ENCODE data around the gene LDLRAP1. TPM values are rescaled to one million over a fixed set of nuclear protein-coding genes. Genes with fewer than 3 reads are reported as not detected.
"Not testable (repeated sequence)": the region's sequence is repeated elsewhere in the genome, so short reads cannot be mapped to it uniquely, and the experiment has no call there.

The LDLRAP1 gene
- total and polyA plus RNA-seq, 7 experiments from 2014 or later = 28.1 to 853 (median 301) TPM

GRCh38 chr1:25603779-25604538 is 60.6 kb downstream of the LDLRAP1 start:
- intact Hi-C loops (cut with micrococcal nuclease); H3K27me3 ChIP-seq (ENCODE audit: control insufficient read depth in 2 of 2, insufficient read depth in 2 of 2, low read length in 2 of 2); H3K36me3 Mint-ChIP-seq; H3K4me1 ChIP-seq (ENCODE audit: control insufficient read depth in 2 of 2, insufficient read depth in 2 of 2, low read length in 2 of 2); H3K4me3 ChIP-seq (ENCODE audit: low read length); ATAC-seq; H3K27ac ChIP-seq (ENCODE audit: low read depth, low read length); H3K4me1 Mint-ChIP-seq; H3K27ac Mint-ChIP-seq; H3K9me3 ChIP-seq (ENCODE audit: control insufficient read depth in 2 of 3, low read length in 3 of 3); H3K4me3 Mint-ChIP-seq; POLR2A ChIA-PET; H3K36me3 ChIP-seq (ENCODE audit: control insufficient read depth in 2 of 3, insufficient read depth in 3 of 3, low read length in 3 of 3); CTCF ChIA-PET; DNase-seq; H3K9me3 Mint-ChIP-seq: not testable (repeated sequence)
- peaks cover 0 to 58% (median 0%) of the 10 kb centered on the region in 5 donors for H3K27me3 Mint-ChIP-seq

DNA sequence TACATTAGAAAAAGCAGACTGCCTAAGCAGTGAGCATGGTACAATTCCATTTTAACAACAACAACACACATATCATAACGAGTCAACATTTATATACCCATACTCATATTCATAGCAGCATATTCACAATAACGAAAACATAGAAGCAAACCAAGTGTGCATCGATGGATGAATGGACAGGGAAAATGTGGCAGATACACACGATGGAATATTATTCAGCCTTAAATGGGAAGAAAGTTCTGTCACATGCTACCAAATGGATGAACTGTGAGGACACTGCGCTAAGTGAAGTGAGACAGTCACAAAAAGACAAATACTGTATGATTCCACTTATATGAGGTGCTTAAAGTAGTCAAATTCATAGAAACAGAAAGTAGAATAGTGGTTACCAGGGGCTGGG is 63.7 kb downstream of the LDLRAP1 start:
- no peak overlapping the region for H3K27ac ChIP-seq (ENCODE audit: low read depth, low read length)
- intact Hi-C loops (cut with micrococcal nuclease) = loop anchor here in 1 of 2 donors (5.0 kb wide), 2 partner anchors 65 to 105 kb away; partner anchors contain the start of gene LDLRAP1
- no peaks in the 10 kb centered on the region for H3K36me3 ChIP-seq (ENCODE audit: control insufficient read depth in 2 of 3, insufficient read depth in 3 of 3, low read length in 3 of 3)
- DNase-seq (no peak), ATAC-seq (no peak)
- Mint-ChIP-seq H3K36me3 (no peaks in the 10 kb centered on the region), H3K4me3 (peak overlapping the region in 4 of 10 donors; percentile 2 to 59 (median 6)), H3K27me3 (peaks cover 0 to 67% (median 0%) of the 10 kb centered on the region in 5 donors), H3K27ac (peak overlapping the region in 1 of 9 donors; percentile 8), H3K9me3 (no peaks in the 10 kb centered on the region), H3K4me1 (peaks cover 7 to 27% (median 21%) of the 10 kb centered on the region in 7 donors)
- CTCF ChIA-PET = interaction anchor here (1.9 to 7.2 kb wide), 3 partner anchors 12 to 203 kb away, joined by 5 to 106 read pairs (median 32); partner anchors contain the start of gene SELENON
- H3K27me3 ChIP-seq (ENCODE audit: control insufficient read depth in 2 of 2, insufficient read depth in 2 of 2, low read length in 2 of 2) = peaks cover 0 to 6% of the 10 kb centered on the region in 2 donors
- H3K4me3 ChIP-seq (ENCODE audit: low read length) = no peak overlapping the region
- POLR2A ChIA-PET = no interaction called here
- H3K9me3 ChIP-seq (ENCODE audit: control insufficient read depth in 2 of 3, low read length in 3 of 3) = no peaks in the 10 kb centered on the region
- peaks cover 0 to 4% of the 10 kb centered on the region in 2 donors for H3K4me1 ChIP-seq (ENCODE audit: control insufficient read depth in 2 of 2, insufficient read depth in 2 of 2, low read length in 2 of 2)

DNA sequence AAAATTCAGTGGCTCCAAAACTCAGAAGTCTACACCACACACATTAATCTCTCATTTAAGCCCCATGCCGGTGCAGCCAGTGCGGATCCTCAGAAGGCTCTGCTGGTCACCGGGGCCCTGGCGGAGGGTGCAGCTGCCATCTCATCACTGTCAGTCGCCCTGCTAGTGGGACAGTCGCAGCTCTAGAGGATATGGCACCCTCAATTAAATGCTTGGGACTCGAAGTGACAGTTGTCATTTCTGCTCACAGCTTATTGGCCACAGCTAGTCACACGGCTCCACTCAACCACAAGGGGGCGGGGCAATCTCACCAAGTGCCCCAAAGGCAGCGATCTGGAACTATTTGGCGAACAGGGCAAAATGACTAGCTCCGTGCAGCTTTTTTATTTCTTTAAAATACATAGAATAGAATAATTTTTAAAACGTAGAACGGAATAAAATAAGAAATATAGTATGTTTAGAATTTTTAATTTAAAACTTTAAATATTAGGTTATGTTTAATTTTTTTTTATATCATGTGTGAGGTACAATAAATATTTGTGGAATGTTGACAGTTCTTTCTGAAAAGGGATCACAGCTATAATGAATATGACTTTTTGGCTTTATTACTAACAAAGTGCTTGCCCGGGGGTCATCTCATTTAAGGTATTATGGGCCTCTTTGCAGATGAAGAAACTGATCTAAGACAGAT is 65.2 kb downstream of the LDLRAP1 start:
- Histone ChIP-seq H3K27ac (ENCODE audit: low read depth, low read length) (peak overlapping the region; percentile 9), H3K4me1 (ENCODE audit: control insufficient read depth in 2 of 2, insufficient read depth in 2 of 2, low read length in 2 of 2) (peaks cover 0 to 4% of the 10 kb centered on the region in 2 donors), H3K9me3 (ENCODE audit: control insufficient read depth in 2 of 3, low read length in 3 of 3) (no peaks in the 10 kb centered on the region), H3K27me3 (ENCODE audit: control insufficient read depth in 2 of 2, insufficient read depth in 2 of 2, low read length in 2 of 2) (peaks cover 0 to 6% of the 10 kb centered on the region in 2 donors), H3K36me3 (ENCODE audit: control insufficient read depth in 2 of 3, insufficient read depth in 3 of 3, low read length in 3 of 3) (no peaks in the 10 kb centered on the region), H3K4me3 (ENCODE audit: low read length) (no peak overlapping the region)
- Mint-ChIP-seq H3K36me3 (no peaks in the 10 kb centered on the region), H3K4me1 (peaks cover 7 to 28% (median 21%) of the 10 kb centered on the region in 7 donors), H3K4me3 (peak overlapping the region; percentile 1 to 78 (median 47)), H3K27me3 (peaks cover 0 to 79% (median 0%) of the 10 kb centered on the region in 5 donors), H3K27ac (peak overlapping the region in 6 of 9 donors; percentile 15 to 71 (median 52)), H3K9me3 (no peaks in the 10 kb centered on the region)
- DNase-seq (peak; percentile 69 to 87 (median 85)), ATAC-seq (peak; percentile 100)
- ChIA-PET POLR2A (interaction anchor here (0.6 to 2.6 kb wide), 20 partner anchors 8 to 361 kb away, joined by 3 to 13 read pairs (median 4); partner anchors contain the start of genes MTFR1L and RSRP1), CTCF (interaction anchor here (0.6 to 7.2 kb wide), 29 partner anchors 10 to 859 kb away, joined by 3 to 106 read pairs (median 4); partner anchors contain the start of gene SELENON)
- intact Hi-C loops (cut with micrococcal nuclease) = loop anchor here in 1 of 2 donors (1.0 to 5.0 kb wide), 5 partner anchors 66 to 203 kb away; partner anchors contain the start of gene LDLRAP1

DNA sequence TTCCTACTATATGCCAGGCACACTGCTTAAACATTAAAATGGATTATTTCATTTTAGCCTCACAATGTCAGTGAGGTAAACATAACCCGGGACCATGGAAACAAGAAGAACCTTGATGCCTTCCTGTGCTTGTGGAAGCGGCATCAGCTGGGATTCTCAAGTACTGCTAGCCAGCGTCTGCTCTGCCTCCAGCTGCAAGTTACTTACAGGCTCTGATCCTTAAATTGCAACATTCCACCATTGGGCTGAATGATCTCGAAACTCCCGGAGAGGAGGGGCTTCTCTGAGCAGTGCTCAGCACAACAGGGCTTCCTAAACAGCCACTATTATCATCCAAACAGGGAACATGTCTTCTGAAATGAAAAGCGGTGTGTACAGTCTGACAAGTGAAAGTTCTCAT is 66.5 kb downstream of the LDLRAP1 start:
- no peaks in the 10 kb centered on the region for H3K9me3 Mint-ChIP-seq
- H3K36me3 Mint-ChIP-seq = no peaks in the 10 kb centered on the region
- peaks cover 0 to 86% (median 0%) of the 10 kb centered on the region in 5 donors for H3K27me3 Mint-ChIP-seq
- POLR2A ChIA-PET = interaction anchor here (1.0 to 2.6 kb wide), 6 partner anchors 9 to 209 kb away, joined by 3 to 13 read pairs (median 6); partner anchors contain the start of gene MTFR1L
- H3K4me1 Mint-ChIP-seq = peaks cover 12 to 38% (median 31%) of the 10 kb centered on the region in 7 donors
- peak overlapping the region in 1 of 9 donors; percentile 30 for H3K27ac Mint-ChIP-seq
- H3K36me3 ChIP-seq (ENCODE audit: control insufficient read depth in 2 of 3, insufficient read depth in 3 of 3, low read length in 3 of 3) = no peaks in the 10 kb centered on the region
- no peak overlapping the region for H3K27ac ChIP-seq (ENCODE audit: low read depth, low read length)
- no peak for ATAC-seq
- no peak for DNase-seq
- no peaks in the 10 kb centered on the region for H3K9me3 ChIP-seq (ENCODE audit: control insufficient read depth in 2 of 3, low read length in 3 of 3)
- peaks cover 0 to 6% of the 10 kb centered on the region in 2 donors for H3K27me3 ChIP-seq (ENCODE audit: control insufficient read depth in 2 of 2, insufficient read depth in 2 of 2, low read length in 2 of 2)
- intact Hi-C loops (cut with micrococcal nuclease) = loop anchor here (2.0 to 5.0 kb wide), 3 partner anchors 68 to 187 kb away; partner anchors contain the start of gene LDLRAP1 (in 1 of the 2)
- no peak overlapping the region for H3K4me3 Mint-ChIP-seq
- H3K4me1 ChIP-seq (ENCODE audit: control insufficient read depth in 2 of 2, insufficient read depth in 2 of 2, low read length in 2 of 2) = peaks cover 7% of the 10 kb centered on the region in 2 donors
- CTCF ChIA-PET = interaction anchor here (0.8 to 7.2 kb wide), 13 partner anchors 8 to 517 kb away, joined by 3 to 106 read pairs (median 5); partner anchors contain the start of gene SELENON
- H3K4me3 ChIP-seq (ENCODE audit: low read length) = no peak overlapping the region

DNA sequence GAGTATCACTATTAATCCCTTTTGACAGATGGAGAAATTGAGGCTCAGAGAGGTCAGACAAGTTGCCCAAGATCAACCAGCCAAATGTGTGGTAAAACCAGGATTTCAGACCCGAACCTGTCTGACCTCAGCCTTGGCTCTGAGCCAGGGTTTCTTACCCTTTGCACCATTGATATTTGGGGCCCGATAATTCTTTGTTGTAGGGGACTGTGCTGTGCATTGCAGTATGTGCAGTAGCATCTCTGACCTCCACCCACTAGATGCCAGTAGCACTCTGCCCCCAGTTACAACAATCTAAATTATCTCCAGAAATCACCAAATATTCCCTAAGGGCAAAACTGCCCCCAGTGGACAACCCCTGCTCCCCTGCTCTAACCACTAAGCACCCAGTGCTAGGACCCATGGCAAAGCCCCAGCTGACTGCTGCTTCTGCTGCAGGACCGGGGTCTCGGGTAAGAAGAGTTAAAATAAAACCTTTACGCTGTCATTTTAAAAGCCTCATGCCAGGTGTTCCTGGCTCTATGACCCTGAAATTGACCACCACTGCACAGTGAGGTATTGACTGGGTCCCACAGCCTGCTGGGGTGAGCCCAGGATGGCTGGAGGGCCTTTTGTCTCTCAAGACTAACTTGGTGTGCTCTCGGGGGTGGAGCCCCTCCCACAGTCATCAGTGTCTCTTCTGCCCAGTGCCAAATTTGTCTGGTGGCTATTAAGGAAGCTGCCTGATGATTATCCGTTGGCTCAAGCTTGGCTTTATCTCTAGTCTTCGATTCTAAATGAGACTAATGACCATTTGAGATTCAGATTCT is 67.6 kb downstream of the LDLRAP1 start:
- Histone ChIP-seq H3K9me3 (ENCODE audit: control insufficient read depth in 2 of 3, low read length in 3 of 3) (no peaks in the 10 kb centered on the region), H3K4me1 (ENCODE audit: control insufficient read depth in 2 of 2, insufficient read depth in 2 of 2, low read length in 2 of 2) (peaks cover 15% of the 10 kb centered on the region in 2 donors), H3K36me3 (ENCODE audit: control insufficient read depth in 2 of 3, insufficient read depth in 3 of 3, low read length in 3 of 3) (no peaks in the 10 kb centered on the region), H3K27me3 (ENCODE audit: control insufficient read depth in 2 of 2, insufficient read depth in 2 of 2, low read length in 2 of 2) (peaks cover 0 to 6% of the 10 kb centered on the region in 2 donors), H3K27ac (ENCODE audit: low read depth, low read length) (no peak overlapping the region), H3K4me3 (ENCODE audit: low read length) (no peak overlapping the region)
- intact Hi-C loops (cut with micrococcal nuclease) = loop anchor here (1.0 to 2.0 kb wide), 2 partner anchors 186 kb away; no protein-coding TSS in a partner anchor
- DNase-seq (peak in 1 of 9 donors; percentile 7), ATAC-seq (no peak)
- Mint-ChIP-seq H3K4me3 (no peak overlapping the region), H3K4me1 (peaks cover 22 to 48% (median 41%) of the 10 kb centered on the region in 7 donors), H3K9me3 (no peaks in the 10 kb centered on the region), H3K27me3 (peaks cover 0 to 84% (median 0%) of the 10 kb centered on the region in 5 donors), H3K36me3 (no peaks in the 10 kb centered on the region), H3K27ac (no peak overlapping the region)
- ChIA-PET CTCF (interaction anchor here (0.7 to 7.2 kb wide), 6 partner anchors 9 to 210 kb away, joined by 3 to 106 read pairs (median 4); partner anchors contain the start of gene SELENON), POLR2A (interaction anchor here (0.8 to 1.7 kb wide), 7 partner anchors 8 to 197 kb away, joined by 3 to 5 read pairs (median 3); no protein-coding TSS in a partner anchor)

Measured in naive thymus-derived CD4-positive, alpha-beta T cell (primary cell).